Thyroid gland (tissue), 4 donors: ENCODE results near the gene ITCH. TPM values are rescaled to one million over a fixed set of nuclear protein-coding genes. Genes with fewer than 3 reads are reported as not detected.
A peak's percentile ranks its signal among the peaks of the same experiment; 100 is the strongest.
"Not testable (repeated sequence)": the region's sequence is repeated elsewhere in the genome, so short reads cannot be mapped to it uniquely, and the experiment has no call there.

ENCODE experiments used
- DNase-seq, 2 donors: peaks; one replicate each; pipeline ENCODE4 v3.0.0-alpha.2; 2019
- H3K27ac ChIP-seq, 3 donors: fragments of 200-600 bp; sonication (generic); 1 replicate in 2 of 3; 2 replicates in 1 of 3; pipeline ENCODE4 v1.5.1; 2016 to 2019; ENCODE audit warnings: mild to moderate bottlenecking in 1 of 3, moderate library complexity in 1 of 3
- H3K27me3 ChIP-seq: fragments of 200-600 bp; sonication (generic); one replicate; pipeline ENCODE4 v1.5.1; 2019
- H3K36me3 ChIP-seq, 2 donors: fragments of 200-600 bp; sonication (generic); one replicate each; pipeline ENCODE4 v1.5.1; 2016 to 2019
- H3K4me1 ChIP-seq, 2 donors: fragments of 200-600 bp; sonication (generic); one replicate each; pipeline ENCODE4 v1.5.1; 2017 to 2019
- H3K4me3 ChIP-seq, 3 donors: fragments of 200-600 bp; sonication (generic); replicated peaks in 1 of 3; 1 replicate in 2 of 3; 2 replicates in 1 of 3; pipeline ENCODE4 v1.5.1; 2016; ENCODE audit warnings: mild to moderate bottlenecking in 1 of 3
- H3K9me3 ChIP-seq: fragments of 200-600 bp; sonication (generic); one replicate; pipeline ENCODE4 v1.5.1; 2017
- POLR2A ChIP-seq, 2 donors: fragments of 450-650 bp; IDR thresholded peaks; one replicate each; pipeline ENCODE4 v1.6.1; 2017; ENCODE audit warnings: antibody characterized with exemption in 2 of 2, mild to moderate bottlenecking in 2 of 2, moderate library complexity in 1 of 2
- WGBS, 2 donors: methylation state at CpG; one replicate each; pipeline ENCODE4 v1.1.5; 2017; 5-methylcytosine and 5-hydroxymethylcytosine counted together
- intact Hi-C: fragments of 100-400 bp; cut with DNase I; formaldehyde crosslinking; loops from one replicate; pipeline ENCODE4 v1.15.1; 2023
- total RNA-seq, 4 donors: library from RNA; depleted of rRNA; stranded (reverse); fragments of >200 nt; gene quantifications; one replicate each; pipeline ENCODE4 v1.2.3, GENCODE V29; 2016
- TF ChIP-seq, protein P1 (sequence below), 6 experiments: fragments of 200-600 bp in 3 of 6; fragments of 450-650 bp in 3 of 6; sonication (generic) in 3 of 6; IDR thresholded peaks; one replicate each; pipeline ENCODE4 v1.5.1; 2016 to 2019; ENCODE audit warnings: antibody characterized with exemption in 6 of 6, mild to moderate bottlenecking in 2 of 6, inconsistent platforms in 1 of 6, moderate library complexity in 1 of 6

The ITCH gene
- total RNA-seq, 4 donors from 2014 or later = 67.5 to 120 (median 75.5) TPM

DNA sequence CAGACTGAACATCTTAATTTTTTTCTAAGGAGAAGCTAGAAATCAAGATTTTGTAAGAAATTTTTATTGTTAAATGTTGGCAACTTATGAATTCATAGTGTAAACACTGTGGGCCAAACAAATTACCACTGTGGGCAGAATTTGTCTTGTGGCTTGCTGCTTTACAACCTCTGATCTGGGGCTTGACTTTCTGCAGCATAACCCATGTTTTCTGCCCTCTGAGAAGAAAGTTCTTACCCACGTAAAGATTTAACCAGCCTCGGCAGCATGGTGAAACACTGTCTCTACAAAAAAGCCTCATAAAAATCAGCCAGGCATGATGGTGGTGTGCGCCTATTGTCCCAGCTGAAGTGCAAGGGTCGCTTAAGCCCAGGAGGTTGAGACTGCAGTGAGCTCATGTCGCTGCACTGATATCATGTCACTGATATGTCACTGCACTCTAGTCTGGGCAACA is 12.9 kb downstream of the ITCH start:
- peak overlapping the region in 1 of 3 donors; percentile 51 for H3K27ac ChIP-seq
- H3K4me1 ChIP-seq = peaks cover 0 to 20% of the 10 kb centered on the region in 2 donors
- H3K9me3 ChIP-seq = no peaks in the 10 kb centered on the region
- no peaks in the 10 kb centered on the region for H3K36me3 ChIP-seq
- no peaks in the 10 kb centered on the region for H3K27me3 ChIP-seq
- no peak for DNase-seq
- intact Hi-C loops = no loop called here
- TF ChIP-seq POLR2A (IDR thresholded peaks at IDR 0.05) = no peak
- TF ChIP-seq, protein P1, sequence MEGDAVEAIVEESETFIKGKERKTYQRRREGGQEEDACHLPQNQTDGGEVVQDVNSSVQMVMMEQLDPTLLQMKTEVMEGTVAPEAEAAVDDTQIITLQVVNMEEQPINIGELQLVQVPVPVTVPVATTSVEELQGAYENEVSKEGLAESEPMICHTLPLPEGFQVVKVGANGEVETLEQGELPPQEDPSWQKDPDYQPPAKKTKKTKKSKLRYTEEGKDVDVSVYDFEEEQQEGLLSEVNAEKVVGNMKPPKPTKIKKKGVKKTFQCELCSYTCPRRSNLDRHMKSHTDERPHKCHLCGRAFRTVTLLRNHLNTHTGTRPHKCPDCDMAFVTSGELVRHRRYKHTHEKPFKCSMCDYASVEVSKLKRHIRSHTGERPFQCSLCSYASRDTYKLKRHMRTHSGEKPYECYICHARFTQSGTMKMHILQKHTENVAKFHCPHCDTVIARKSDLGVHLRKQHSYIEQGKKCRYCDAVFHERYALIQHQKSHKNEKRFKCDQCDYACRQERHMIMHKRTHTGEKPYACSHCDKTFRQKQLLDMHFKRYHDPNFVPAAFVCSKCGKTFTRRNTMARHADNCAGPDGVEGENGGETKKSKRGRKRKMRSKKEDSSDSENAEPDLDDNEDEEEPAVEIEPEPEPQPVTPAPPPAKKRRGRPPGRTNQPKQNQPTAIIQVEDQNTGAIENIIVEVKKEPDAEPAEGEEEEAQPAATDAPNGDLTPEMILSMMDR (IDR thresholded peaks at IDR 0.05) = no peak
- H3K4me3 ChIP-seq = no peak overlapping the region
- 52 to 61% methylated on average over 5 of the region's 5 CpGs for WGBS, 2 donors

DNA sequence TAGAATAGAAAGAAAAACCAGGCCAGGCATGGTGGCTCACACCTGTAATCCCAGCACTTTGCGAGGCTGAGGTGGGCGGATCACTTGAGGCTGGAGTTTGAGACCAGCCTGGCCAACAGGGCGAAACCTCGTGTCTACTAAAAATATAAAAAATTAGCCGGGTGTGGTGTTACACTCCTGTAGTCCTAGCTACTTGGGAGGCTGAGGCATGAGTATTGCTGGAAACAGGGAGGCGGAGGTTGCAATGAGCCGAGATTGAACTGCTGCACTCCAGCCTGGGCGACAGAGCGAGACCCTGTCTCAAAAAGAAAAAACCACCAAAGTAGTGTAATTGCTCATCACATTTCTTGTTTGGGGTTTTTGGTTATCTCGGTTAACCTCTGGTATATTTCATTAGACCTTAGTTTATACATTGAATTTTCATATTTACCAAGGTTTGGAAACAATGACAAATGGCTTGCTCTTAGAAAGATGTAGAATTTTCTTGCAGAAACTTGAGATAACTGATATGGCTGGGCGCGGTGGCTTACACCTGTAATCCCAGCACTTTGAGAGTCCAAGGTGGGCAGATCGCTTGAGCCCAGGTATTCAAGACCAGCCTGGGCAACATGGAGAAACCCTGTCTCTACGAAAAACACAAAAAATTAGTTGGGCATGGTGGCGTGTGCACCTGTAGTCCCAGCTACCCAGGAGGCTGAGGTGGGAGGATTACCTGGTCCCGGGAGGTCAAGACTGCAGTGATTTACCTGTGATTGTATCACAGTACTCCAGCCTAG is 14.2 kb downstream of the ITCH start:
- Histone ChIP-seq H3K4me3 (no peak overlapping the region), H3K9me3 (no peaks in the 10 kb centered on the region), H3K36me3 (no peaks in the 10 kb centered on the region), H3K27ac (no peak overlapping the region), H3K27me3 (no peaks in the 10 kb centered on the region), H3K4me1 (peaks cover 0 to 20% of the 10 kb centered on the region in 2 donors)
- 95% methylated on average over 16 of the region's 16 CpGs for WGBS, 2 donors
- TF ChIP-seq, protein P1 (IDR thresholded peaks at IDR 0.05) = no peak
- no peak for TF ChIP-seq POLR2A (IDR thresholded peaks at IDR 0.05)
- intact Hi-C loops = no loop called here
- DNase-seq = no peak

DNA sequence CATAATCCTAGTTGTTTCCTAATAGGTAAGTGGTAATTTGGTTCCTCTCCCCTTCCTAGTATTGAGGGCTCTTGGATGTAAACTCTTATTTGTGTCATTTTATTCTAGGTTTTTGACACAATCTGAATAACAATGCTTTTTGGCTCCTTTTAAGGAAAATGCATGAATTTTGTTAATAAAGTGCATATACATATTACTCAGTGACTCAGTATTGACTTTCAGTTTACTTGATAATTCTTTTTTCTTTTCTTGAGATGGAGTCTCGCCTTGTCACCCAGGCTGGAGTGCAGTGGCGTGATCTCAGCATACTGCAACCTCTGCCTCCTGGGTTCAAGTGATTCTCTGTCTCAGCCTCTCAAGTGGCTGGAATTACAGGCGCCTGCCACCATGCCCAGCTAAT is 19.1 kb downstream of the ITCH start:
- 94 to 97% methylated on average over 3 of the region's 3 CpGs for WGBS, 2 donors
- H3K4me1 ChIP-seq = peaks cover 12 to 20% of the 10 kb centered on the region in 2 donors
- H3K9me3 ChIP-seq = no peaks in the 10 kb centered on the region
- no peak overlapping the region for H3K4me3 ChIP-seq
- H3K27ac ChIP-seq = no peak overlapping the region
- TF ChIP-seq, protein P1 (IDR thresholded peaks at IDR 0.05) = no peak
- no peak for TF ChIP-seq POLR2A (IDR thresholded peaks at IDR 0.05)
- no peak for DNase-seq
- intact Hi-C loops = no loop called here
- H3K36me3 ChIP-seq = no peaks in the 10 kb centered on the region
- H3K27me3 ChIP-seq = no peaks in the 10 kb centered on the region

DNA sequence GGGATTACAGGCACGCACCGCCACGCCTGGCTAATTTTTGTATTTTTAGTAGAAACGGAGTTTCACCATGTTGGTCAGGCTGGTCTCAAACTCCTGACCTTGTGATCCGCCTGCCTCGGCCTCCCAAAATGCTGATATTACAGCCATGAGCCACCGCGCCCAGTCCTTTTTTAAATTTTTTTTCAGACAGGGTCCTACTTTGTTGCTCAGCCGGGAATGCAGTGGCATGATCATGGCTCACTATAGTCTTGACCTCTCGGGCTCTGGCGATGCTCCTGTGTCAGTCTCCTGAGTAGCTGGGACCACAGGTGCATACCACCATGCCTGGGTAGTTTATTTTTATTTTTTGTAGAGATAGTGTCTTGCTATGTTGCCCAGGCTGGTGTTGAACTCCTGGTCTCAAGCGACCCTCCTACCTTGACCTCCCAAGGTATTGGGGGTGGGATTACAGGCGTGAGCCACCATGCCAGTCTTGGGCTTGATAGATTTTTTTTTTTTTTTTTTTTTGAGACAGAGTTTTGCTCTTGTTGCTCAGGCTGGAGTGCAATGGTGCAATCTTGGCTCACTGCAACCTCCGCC is 19.9 kb downstream of the ITCH start:
- H3K27ac ChIP-seq, intact Hi-C loops, H3K9me3 ChIP-seq, H3K4me3 ChIP-seq, H3K27me3 ChIP-seq, H3K36me3 ChIP-seq, DNase-seq: not testable (repeated sequence)
- H3K4me1 ChIP-seq = peaks cover 15 to 22% of the 10 kb centered on the region in 2 donors
- WGBS, 2 donors = 84 to 89% methylated on average over 14 of the region's 14 CpGs

DNA sequence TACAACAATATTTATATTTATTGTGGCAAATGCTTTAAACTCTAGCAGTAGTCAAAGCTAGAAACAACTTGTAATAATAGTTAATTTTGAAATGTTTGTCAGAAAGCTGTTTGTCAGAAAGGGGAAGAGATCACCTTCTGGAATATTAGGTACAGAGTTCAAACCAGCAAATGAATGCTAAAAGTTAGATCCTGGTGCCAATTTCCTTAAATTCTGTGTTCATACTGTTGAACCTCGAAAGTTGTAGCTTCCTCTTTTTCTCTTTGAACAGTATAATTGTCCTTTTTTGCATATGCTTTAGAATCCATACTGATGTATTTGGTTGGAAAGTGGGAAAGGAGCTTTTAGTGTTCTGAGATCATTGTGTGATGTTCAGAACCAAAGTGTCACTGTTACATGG is 22.4 kb downstream of the ITCH start:
- no peak overlapping the region for H3K4me3 ChIP-seq
- no peak for DNase-seq
- H3K27ac ChIP-seq = no peak overlapping the region
- H3K4me1 ChIP-seq = peaks cover 19 to 25% of the 10 kb centered on the region in 2 donors
- H3K36me3 ChIP-seq = no peaks in the 10 kb centered on the region
- no peaks in the 10 kb centered on the region for H3K9me3 ChIP-seq
- no peaks in the 10 kb centered on the region for H3K27me3 ChIP-seq
- no peak for TF ChIP-seq POLR2A (IDR thresholded peaks at IDR 0.05)
- TF ChIP-seq, protein P1 (IDR thresholded peaks at IDR 0.05) = no peak
- intact Hi-C loops = no loop called here
- WGBS, 2 donors = 60 to 67% methylated on average over 1 of the region's 1 CpG
